NB4 (cell line): ENCODE data around the gene APPL2.

Source experiments
- CTCF ChIP-seq: IDR thresholded peaks from one replicate; pipeline ENCODE4 v1.5.1; 2012; ENCODE audit warnings: low read depth, low read length
- MAX ChIP-seq: IDR thresholded peaks from 2 replicates; pipeline ENCODE4 v1.6.1; 2011; ENCODE audit warnings: low read depth, low read length
- MYC ChIP-seq: IDR thresholded peaks from 2 replicates; pipeline ENCODE4 v1.6.1; 2011; ENCODE audit warnings: low read depth, low read length
- POLR2A ChIP-seq: IDR thresholded peaks from 2 replicates; pipeline ENCODE4 v1.6.1; 2011; ENCODE audit warnings: mild to moderate bottlenecking; ENCODE audit not compliant: insufficient read length; ENCODE audit errors: extremely low read depth

- no peak for TF ChIP-seq CTCF
- no peak for TF ChIP-seq MYC
- no peak for TF ChIP-seq MAX
- no peak for TF ChIP-seq POLR2A
These were observed 65.8 kb downstream of the APPL2 start for GRCh38 chr12:105170139-105170538.
